Measurements from ENCODE around the gene CDK5RAP2.

DNA sequence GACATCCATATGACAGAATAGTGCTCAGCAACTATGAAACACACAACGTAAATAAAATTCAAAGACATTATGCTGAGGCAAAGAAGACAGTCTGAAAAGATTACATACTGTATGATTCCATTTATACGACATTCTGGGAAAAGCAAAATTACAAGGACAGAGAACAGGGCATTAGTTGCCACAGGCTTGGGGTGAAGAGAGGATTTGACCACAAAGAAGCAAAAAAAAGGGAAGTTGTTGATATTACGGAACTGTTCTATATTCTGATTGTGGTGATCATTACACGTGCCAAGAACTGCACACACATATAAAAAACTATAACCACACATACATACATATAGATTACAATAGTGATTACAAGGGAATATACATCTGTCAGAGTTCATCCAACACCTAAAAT is 24.1 kb downstream of the CDK5RAP2 start:
- TF ChIP-seq POLR2A (IDR thresholded peaks at IDR 0.05) = no peak
- TF ChIP-seq, protein P1, sequence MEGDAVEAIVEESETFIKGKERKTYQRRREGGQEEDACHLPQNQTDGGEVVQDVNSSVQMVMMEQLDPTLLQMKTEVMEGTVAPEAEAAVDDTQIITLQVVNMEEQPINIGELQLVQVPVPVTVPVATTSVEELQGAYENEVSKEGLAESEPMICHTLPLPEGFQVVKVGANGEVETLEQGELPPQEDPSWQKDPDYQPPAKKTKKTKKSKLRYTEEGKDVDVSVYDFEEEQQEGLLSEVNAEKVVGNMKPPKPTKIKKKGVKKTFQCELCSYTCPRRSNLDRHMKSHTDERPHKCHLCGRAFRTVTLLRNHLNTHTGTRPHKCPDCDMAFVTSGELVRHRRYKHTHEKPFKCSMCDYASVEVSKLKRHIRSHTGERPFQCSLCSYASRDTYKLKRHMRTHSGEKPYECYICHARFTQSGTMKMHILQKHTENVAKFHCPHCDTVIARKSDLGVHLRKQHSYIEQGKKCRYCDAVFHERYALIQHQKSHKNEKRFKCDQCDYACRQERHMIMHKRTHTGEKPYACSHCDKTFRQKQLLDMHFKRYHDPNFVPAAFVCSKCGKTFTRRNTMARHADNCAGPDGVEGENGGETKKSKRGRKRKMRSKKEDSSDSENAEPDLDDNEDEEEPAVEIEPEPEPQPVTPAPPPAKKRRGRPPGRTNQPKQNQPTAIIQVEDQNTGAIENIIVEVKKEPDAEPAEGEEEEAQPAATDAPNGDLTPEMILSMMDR (IDR thresholded peaks at IDR 0.05) = no peak

Measured in Peyer's patch (tissue), 4 donors.